ENCODE results near the gene SASS6. TPM values are rescaled to one million over a fixed set of nuclear protein-coding genes. Genes with fewer than 3 reads are reported as not detected.

SASS6 gene
- total and polyA plus RNA-seq, 10 of the 15 experiments (the other 5 are each of a cell fraction or from before 2014, with no cell fraction given) = 6.6 to 17.9 (median 10.2) TPM

DNA sequence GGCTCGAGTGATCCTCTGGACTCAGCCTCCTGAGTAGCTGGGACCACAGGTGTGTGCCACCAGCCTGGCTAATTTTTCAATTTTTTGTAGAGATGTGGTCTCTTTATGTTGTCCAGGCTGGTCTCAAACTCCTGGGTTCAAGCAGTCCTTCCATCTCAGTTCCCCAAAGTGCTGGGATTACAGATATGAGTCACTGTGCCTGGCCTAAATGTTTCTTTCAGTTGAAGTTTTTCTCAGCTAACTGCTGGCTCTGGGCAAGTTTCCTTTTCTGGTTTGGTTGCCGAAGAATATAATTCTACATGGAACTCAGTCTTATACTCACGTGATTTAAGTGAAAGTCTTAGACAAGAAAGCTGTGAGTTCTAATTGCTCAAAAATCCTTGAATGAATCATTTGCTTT, 57.0 kb downstream of the SASS6 start (continued):
- TF ChIP-seq ZNF687 (IDR thresholded peaks at IDR 0.05) (peak; percentile 40; the same call in 1 of the 2 replicates), NFYB (IDR thresholded peaks at IDR 0.05; ENCODE audit: insufficient read depth, low read depth, low read length) (no peak), REST (IDR thresholded peaks at IDR 0.05; ENCODE audit: low read depth, low read length) (no peak), TCF3 (IDR thresholded peaks at IDR 0.05; ENCODE audit: borderline replicate concordance, insufficient read depth, low read depth, low read length) (peak; percentile 11; the same call in 1 of the 2 replicates), SMAD1 (IDR thresholded peaks at IDR 0.05; ENCODE audit: low read depth, partially characterized antibody) (no peak), RELA (IDR thresholded peaks at IDR 0.05; ENCODE audit: borderline replicate concordance, partially characterized antibody) (no peak), ZNF217 (IDR thresholded peaks at IDR 0.05) (peak; percentile 86; the same call in 1 of the 2 replicates), ZNF24 (IDR thresholded peaks at IDR 0.05) (peak; percentile 72; the same call in 1 of the 2 replicates), YY1 (IDR thresholded peaks at IDR 0.05; ENCODE audit: low read depth, low read length) (no peak), RFX5 (IDR thresholded peaks at IDR 0.05; ENCODE audit: low read depth, low read length) (no peak), SRF (IDR thresholded peaks at IDR 0.05; ENCODE audit: low read depth in 2 of 2, low read length in 2 of 2) (peak in 1 of 2 experiments; percentile 56; a peak in 1 of 4 replicates), BMI1 (IDR thresholded peaks at IDR 0.05; ENCODE audit: borderline replicate concordance) (0 out of 2 replicates have a peak, but pooled peaks have one; percentile 41), YBX1 (IDR thresholded peaks at IDR 0.05) (no peak), ZBED1 (IDR thresholded peaks at IDR 0.05; ENCODE audit: borderline replicate concordance) (peak; percentile 61; the same call in 1 of the 2 replicates), SP1 (IDR thresholded peaks at IDR 0.05; ENCODE audit: low read depth, low read length) (no peak), HDAC2 (IDR thresholded peaks at IDR 0.05) (no peak), POU2F2 (IDR thresholded peaks at IDR 0.05; ENCODE audit: borderline replicate concordance, low read depth, low read length) (0 out of 3 replicates have a peak, but pooled peaks have one; percentile 11), SUZ12 (IDR thresholded peaks at IDR 0.05; ENCODE audit: unreplicated experiment) (no peak), ZNF207 (IDR thresholded peaks at IDR 0.05; ENCODE audit: borderline replicate concordance) (peak; percentile 4; the same call in 1 of the 2 replicates), TCF12 (IDR thresholded peaks at IDR 0.05; ENCODE audit: low read depth, low read length) (peak; percentile 47; the same call in 1 of the 2 replicates), STAT1 (conservative IDR thresholded peaks at IDR 0.05) (no peak), CHD4 (IDR thresholded peaks at IDR 0.05) (no peak), NFYA (IDR thresholded peaks at IDR 0.05; ENCODE audit: borderline replicate concordance, low read depth, low read length) (no peak), MXI1 (IDR thresholded peaks at IDR 0.05; ENCODE audit: low read depth, low read length) (no peak; the same call in 1 of the 2 replicates)
- TF ChIP-seq, protein P1, sequence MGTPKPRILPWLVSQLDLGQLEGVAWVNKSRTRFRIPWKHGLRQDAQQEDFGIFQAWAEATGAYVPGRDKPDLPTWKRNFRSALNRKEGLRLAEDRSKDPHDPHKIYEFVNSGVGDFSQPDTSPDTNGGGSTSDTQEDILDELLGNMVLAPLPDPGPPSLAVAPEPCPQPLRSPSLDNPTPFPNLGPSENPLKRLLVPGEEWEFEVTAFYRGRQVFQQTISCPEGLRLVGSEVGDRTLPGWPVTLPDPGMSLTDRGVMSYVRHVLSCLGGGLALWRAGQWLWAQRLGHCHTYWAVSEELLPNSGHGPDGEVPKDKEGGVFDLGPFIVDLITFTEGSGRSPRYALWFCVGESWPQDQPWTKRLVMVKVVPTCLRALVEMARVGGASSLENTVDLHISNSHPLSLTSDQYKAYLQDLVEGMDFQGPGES (IDR thresholded peaks at IDR 0.05) = no peak

Data from GM12878 (cell line).